HL-60 (cell line): Measurements from ENCODE around the gene RNFT2.

Source experiments
- DNase-seq, 2 experiments: peaks; one replicate each; pipeline ENCODE4 v3.0.0-alpha.2; 2010 to 2020; ENCODE audit warnings: low read depth in 1 of 2, low spot score in 1 of 2
- H3K27ac ChIP-seq: fragments of 250-450 bp; sonication (Bioruptor Pico); replicated peaks from 2 replicates; pipeline ENCODE4 v1.5.1; 2020; ENCODE audit warnings: mild to moderate bottlenecking, moderate library complexity
- H3K27me3 ChIP-seq: fragments of 250-450 bp; sonication (Bioruptor Pico); 2 replicates; pipeline ENCODE4 v1.5.1; 2021; ENCODE audit warnings: mild to moderate bottlenecking, moderate library complexity; ENCODE audit not compliant: insufficient read depth, poor library complexity, severe bottlenecking
- H3K4me3 ChIP-seq: replicated peaks from 2 replicates; pipeline ENCODE4 v1.5.1; 2011; ENCODE audit warnings: mild to moderate bottlenecking, control low read depth, low read length; ENCODE audit not compliant: insufficient read depth
- CTCF ChIP-seq: IDR thresholded peaks from one replicate; pipeline ENCODE4 v1.5.1; 2011; ENCODE audit warnings: low read length, control low read depth, inconsistent platforms; ENCODE audit not compliant: insufficient read depth
- GABPA ChIP-seq: IDR thresholded peaks from 2 replicates; pipeline ENCODE4 v1.6.1; 2012; ENCODE audit warnings: low read depth
- POLR2AphosphoS5 ChIP-seq: IDR thresholded peaks from 2 replicates; pipeline ENCODE4 v1.6.1; 2012; ENCODE audit warnings: low read depth
- REST ChIP-seq: IDR thresholded peaks from 2 replicates; pipeline ENCODE4 v1.6.1; 2012; ENCODE audit warnings: low read depth; ENCODE audit not compliant: insufficient replicate concordance
- SPI1 ChIP-seq: IDR thresholded peaks from 2 replicates; pipeline ENCODE4 v1.6.1; 2012; ENCODE audit warnings: low read depth, mild to moderate bottlenecking, borderline replicate concordance

RNFT2 gene

GRCh38 chr12:116878567-116879508 lies 140.7 kb downstream of the RNFT2 start:
- no peak overlapping the region for H3K4me3 ChIP-seq
- H3K27ac ChIP-seq = no peak overlapping the region
- TF ChIP-seq REST (no peak), CTCF (no peak), GABPA (no peak), POLR2AphosphoS5 (no peak), SPI1 (no peak)
- no peak for DNase-seq
- H3K27me3 ChIP-seq = peaks cover 64% of the 10 kb centered on the region

GRCh38 chr12:116879509-116880212 lies 141.5 kb downstream of the RNFT2 start:
- peaks cover 65% of the 10 kb centered on the region for H3K27me3 ChIP-seq
- H3K4me3 ChIP-seq = no peak overlapping the region
- H3K27ac ChIP-seq = no peak overlapping the region
- TF ChIP-seq CTCF (no peak), GABPA (no peak), POLR2AphosphoS5 (no peak), SPI1 (no peak), REST (no peak)
- DNase-seq = no peak

GRCh38 chr12:116880213-116880816 lies 142.2 kb downstream of the RNFT2 start:
- no peak for DNase-seq
- TF ChIP-seq REST = no peak
- TF ChIP-seq CTCF = no peak
- TF ChIP-seq GABPA = no peak
- no peak for TF ChIP-seq POLR2AphosphoS5
- Histone ChIP-seq H3K27ac (no peak overlapping the region), H3K4me3 (no peak overlapping the region), H3K27me3 (peaks cover 62% of the 10 kb centered on the region)
